BE2C (cell line): ENCODE measurements around the gene LYZL4.

ENCODE experiments used
- DNase-seq: peaks from one replicate; pipeline ENCODE4 v3.0.0-alpha.2; 2020
- H3K27me3 ChIP-seq: fragments of 250-450 bp; sonication (Bioruptor Pico); 2 replicates; pipeline ENCODE4 v1.5.1; 2020; ENCODE audit warnings: mild to moderate bottlenecking
- H3K36me3 ChIP-seq: fragments of 250-450 bp; sonication (Bioruptor Pico); 2 replicates; pipeline ENCODE4 v1.5.1; 2020; ENCODE audit warnings: mild to moderate bottlenecking
- H3K4me1 ChIP-seq: fragments of 250-450 bp; sonication (Bioruptor Pico); 2 replicates; pipeline ENCODE4 v1.5.1; 2020
- H3K4me3 ChIP-seq: 2 replicates; pipeline ENCODE4 v1.5.1; 2011; ENCODE audit warnings: low read depth, low read length
- H3K9me3 ChIP-seq: fragments of 250-450 bp; sonication (Bioruptor Pico); 2 replicates; pipeline ENCODE4 v1.5.1; 2020
- CTCF ChIP-seq: IDR thresholded peaks from 2 replicates; pipeline ENCODE4 v1.5.1; 2012; ENCODE audit warnings: mild to moderate bottlenecking, low read depth, low read length

The LYZL4 gene

GRCh38 chr3:42375121-42375800 lies 35.1 kb downstream of the LYZL4 start:
- no peaks in the 10 kb centered on the region for H3K36me3 ChIP-seq
- no peak for DNase-seq
- H3K27me3 ChIP-seq, result no peaks in the 10 kb centered on the region
- TF ChIP-seq CTCF, result no peak
- no peaks in the 10 kb centered on the region for H3K9me3 ChIP-seq
- H3K4me1 ChIP-seq, result no peaks in the 10 kb centered on the region
- H3K4me3 ChIP-seq, result no peak overlapping the region

GRCh38 chr3:42371776-42372175 lies 38.6 kb downstream of the LYZL4 start:
- Histone ChIP-seq H3K27me3 (no peaks in the 10 kb centered on the region), H3K36me3 (no peaks in the 10 kb centered on the region), H3K9me3 (no peaks in the 10 kb centered on the region), H3K4me1 (no peaks in the 10 kb centered on the region), H3K4me3 (no peak overlapping the region)
- no peak for DNase-seq
- TF ChIP-seq CTCF, result no peak

GRCh38 chr3:42369832-42370231 lies 40.6 kb downstream of the LYZL4 start:
- no peak overlapping the region for H3K4me3 ChIP-seq
- no peak for TF ChIP-seq CTCF
- no peaks in the 10 kb centered on the region for H3K4me1 ChIP-seq
- no peak for DNase-seq
- H3K9me3 ChIP-seq, result no peaks in the 10 kb centered on the region
- H3K36me3 ChIP-seq, result no peaks in the 10 kb centered on the region
- no peaks in the 10 kb centered on the region for H3K27me3 ChIP-seq

GRCh38 chr3:42369304-42369703 lies 41.1 kb downstream of the LYZL4 start:
- DNase-seq, result no peak
- no peaks in the 10 kb centered on the region for H3K36me3 ChIP-seq
- no peaks in the 10 kb centered on the region for H3K9me3 ChIP-seq
- H3K4me1 ChIP-seq, result no peaks in the 10 kb centered on the region
- no peak overlapping the region for H3K4me3 ChIP-seq
- no peaks in the 10 kb centered on the region for H3K27me3 ChIP-seq
- no peak for TF ChIP-seq CTCF

GRCh38 chr3:42368861-42369260 lies 41.5 kb downstream of the LYZL4 start:
- Histone ChIP-seq H3K4me1 (no peaks in the 10 kb centered on the region), H3K9me3 (no peaks in the 10 kb centered on the region), H3K4me3 (no peak overlapping the region), H3K27me3 (no peaks in the 10 kb centered on the region), H3K36me3 (no peaks in the 10 kb centered on the region)
- no peak for TF ChIP-seq CTCF
- no peak for DNase-seq

GRCh38 chr3:42367903-42368302 lies 42.5 kb downstream of the LYZL4 start:
- Histone ChIP-seq H3K4me1 (no peaks in the 10 kb centered on the region), H3K4me3 (no peak overlapping the region), H3K36me3 (no peaks in the 10 kb centered on the region), H3K27me3 (no peaks in the 10 kb centered on the region), H3K9me3 (no peaks in the 10 kb centered on the region)
- DNase-seq, result no peak
- no peak for TF ChIP-seq CTCF
